Limb (tissue), 2 donors: ENCODE results near the gene BPIFB1.
A peak's percentile ranks its signal among the peaks of the same experiment; 100 is the strongest.

ENCODE experiments used
- DNase-seq, 2 donors: peaks; one replicate each; pipeline ENCODE4 v3.0.0-alpha.2; 2016; ENCODE audit errors: extremely low spot score in 2 of 2

The BPIFB1 gene

DNA sequence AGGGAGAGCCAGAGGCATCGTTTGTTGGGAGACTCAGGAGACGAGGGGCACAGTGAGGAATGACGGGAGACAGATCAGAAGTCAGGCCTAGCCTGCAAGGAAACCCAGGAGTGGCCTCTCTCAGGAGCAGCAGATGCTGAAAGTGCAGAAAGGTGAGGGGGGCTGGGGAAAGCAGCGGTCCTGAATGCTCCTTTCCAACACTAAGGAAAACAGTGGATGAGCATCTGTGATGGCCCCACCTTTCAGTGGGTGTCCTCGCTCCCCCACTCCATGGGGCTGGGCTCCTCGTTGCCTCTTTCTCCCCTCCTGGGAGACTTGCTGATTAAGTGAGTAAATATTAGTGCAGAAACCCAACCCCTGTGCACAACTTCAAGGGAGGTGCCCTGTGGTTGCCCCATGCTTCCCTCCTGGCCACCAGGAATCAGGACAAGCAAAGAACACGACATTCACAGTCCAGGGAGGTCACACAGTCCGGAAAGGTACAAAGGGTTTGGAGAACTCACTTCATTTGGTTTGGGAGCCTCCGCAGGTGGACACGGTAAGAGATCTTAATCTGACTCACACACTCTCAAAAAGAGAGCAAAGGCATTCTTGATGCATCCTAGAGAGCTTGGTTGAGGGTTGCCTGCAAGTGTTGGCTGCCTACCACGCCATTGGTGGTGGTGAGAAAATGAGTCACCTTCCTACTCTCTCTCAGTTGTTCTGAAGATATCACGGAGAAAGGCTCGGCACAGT, 9.7 kb upstream of the BPIFB1 start:
- DNase-seq: no peak

DNA sequence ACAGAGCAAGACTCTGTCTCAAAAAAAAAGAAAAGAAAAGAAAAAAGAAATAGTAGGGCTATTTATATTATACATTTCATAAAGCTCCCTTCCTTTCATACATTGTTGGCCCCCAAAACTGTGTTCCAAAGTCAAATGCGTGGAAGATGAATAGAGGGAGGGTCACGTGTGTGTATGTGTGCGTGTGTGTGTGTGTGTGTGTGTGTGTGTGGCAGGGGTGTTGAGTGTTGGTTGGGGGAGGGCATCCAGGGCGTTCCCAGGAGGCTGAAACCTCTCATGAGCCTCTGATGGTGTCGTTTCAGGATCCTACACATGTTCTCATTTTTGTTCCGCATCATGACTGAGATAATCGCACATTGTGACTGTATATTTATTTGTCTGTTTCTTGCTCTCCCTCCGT, 7.8 kb upstream of the BPIFB1 start:
- DNase-seq: no peak

DNA sequence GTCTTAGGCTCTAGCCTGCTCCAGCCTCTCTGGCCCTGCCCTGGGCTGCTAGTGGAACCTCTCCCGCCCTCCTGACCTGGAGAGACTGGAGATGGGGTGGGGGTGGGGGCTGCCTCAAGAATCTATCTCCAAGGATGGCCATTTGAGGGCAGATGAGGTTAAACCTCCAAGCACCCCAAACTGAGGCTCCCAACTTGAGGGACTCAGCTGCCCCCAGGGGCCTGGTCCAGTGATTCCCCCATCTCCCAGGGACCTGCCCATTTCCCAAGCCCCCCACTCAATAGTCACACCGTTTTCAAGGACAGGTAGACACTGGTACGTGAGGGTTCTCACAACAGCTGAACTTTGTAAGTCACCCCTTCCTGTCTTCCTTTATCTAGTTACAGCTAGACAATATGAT, 7.1 kb upstream of the BPIFB1 start:
- DNase-seq: no peak

DNA sequence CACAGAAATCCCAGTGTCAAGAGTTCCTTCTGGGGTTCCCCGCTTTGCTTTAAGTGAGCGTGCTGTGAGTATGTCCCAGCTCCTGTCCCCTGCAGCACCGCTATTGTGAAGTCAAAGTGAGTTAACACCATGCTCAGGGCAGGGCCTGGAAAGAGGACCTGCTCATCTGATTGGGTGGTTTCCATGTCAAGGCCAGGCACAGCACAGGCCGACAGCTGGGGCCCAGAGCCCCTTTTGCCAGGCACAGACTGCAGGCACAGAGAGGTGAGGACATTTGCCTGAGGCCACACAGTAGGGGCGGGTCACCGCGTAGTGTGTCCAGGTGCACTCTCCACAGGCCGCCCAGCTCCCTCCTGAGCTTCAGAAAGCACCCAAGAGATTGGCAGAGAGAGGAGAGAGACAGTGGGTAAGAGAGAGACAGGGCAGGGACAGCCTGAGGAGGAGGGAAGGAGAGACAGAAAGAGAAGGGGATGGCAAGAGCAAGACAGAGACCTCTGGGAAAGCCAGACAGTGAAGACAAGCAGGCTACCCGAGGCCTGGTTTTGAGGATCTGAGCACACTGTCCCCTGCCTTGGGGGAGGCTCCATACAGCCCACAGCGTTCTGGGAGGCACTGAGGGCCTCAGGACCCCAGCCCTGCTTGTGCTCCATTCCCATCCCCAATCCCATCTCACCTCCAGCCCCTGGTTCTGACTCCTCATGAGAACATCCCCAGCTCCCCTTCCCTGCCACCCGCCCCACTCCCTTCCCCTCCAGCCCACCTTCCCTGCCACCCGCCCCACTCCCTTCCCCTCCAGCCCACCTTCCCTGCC, 6.5 kb upstream of the BPIFB1 start:
- DNase-seq: no peak

DNA sequence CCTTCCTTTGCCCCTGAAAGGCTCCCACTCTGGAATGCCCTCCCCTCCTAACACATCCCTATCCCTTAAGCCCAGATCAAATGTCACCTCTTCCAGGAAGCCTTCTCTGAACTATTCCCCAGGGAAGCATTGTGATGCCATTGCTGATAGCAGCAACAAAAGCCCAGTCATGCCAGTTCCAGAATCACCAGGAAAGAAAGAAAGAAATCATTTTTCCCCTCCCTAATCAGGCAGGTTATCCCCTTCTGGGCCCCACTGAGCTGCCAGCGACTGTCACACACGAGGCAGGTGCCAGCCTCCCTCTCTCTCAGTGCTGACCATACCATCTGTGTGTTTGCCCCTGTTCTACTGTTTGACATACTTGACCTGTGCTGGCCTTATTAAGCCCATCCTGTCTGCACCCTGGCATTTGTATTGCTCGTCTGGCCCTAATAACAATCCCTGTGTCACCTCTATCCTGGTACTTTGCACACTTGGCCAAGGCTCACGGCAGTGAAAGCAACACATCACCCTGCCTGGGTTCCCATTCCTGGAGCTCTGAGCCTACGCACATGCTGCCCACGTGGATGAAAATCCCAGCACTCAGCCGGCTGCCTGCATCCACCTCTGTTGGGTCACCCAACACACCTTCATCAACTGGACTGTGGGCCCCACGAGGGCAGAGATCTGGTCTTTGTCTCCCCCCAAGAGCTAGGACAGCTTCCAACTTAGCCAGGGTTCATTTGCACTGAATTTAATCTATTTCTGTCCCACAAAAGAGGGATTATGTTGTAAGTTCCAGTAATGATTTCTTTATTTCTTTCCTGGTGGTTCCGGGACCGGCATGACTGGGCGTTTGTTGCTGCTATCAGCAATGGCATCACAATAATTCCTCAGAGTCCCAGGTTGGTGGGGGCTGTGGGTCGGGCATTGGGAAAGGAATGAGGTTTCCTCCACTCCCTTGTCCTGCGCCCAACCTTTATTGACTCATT, 5.3 kb upstream of the BPIFB1 start:
- no peak for DNase-seq

DNA sequence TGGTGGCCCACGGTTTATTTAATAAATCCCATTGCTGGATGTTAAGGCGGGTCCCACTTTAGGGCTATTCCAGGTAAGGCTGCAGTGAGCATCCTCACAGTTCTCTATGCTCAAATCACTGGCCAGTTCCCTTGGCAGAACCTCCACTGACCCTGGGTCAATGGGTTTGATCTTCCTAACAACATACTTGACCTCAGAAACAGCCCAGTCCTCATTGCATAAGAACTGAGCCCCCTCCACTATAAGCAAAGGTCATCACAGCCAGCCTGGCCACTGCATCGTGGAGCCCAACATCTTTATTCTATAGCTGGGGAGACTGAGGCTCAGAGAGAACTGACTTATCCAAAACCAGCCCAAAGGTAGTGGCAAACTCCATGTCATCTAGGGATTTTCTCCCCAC, 4.3 kb upstream of the BPIFB1 start:
- no peak for DNase-seq

DNA sequence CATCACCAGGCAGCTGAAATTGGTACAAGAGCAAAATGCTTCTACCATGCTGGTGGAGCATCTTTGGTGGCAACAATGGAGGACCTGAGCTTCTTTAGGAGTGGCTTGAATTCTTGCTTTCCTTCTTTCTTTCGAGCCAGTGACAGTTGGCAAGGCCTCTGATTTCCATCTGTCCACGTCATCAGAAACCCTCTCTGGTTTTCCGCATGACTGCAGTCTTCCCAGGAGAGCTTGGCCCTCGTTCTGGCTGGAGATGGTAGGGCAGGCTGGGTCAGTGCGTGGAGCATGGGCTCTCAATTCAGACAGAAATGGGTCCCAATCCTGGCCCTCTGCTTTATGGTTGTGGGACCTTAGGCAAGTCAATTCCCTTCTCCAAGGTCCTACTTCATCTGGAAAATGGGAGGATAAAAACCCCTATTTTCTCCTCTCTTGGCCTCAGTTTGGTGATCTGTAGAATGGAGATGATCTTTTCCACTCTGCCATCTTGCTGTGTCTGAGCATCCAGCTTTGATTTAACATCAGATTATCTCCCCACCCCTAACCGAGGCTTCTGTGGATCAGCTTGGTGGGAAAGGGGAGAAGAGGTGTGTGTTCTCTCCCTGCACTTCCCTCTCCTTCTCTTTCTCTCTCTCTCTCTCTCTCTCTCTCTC, 3.6 kb upstream of the BPIFB1 start:
- no peak for DNase-seq

DNA sequence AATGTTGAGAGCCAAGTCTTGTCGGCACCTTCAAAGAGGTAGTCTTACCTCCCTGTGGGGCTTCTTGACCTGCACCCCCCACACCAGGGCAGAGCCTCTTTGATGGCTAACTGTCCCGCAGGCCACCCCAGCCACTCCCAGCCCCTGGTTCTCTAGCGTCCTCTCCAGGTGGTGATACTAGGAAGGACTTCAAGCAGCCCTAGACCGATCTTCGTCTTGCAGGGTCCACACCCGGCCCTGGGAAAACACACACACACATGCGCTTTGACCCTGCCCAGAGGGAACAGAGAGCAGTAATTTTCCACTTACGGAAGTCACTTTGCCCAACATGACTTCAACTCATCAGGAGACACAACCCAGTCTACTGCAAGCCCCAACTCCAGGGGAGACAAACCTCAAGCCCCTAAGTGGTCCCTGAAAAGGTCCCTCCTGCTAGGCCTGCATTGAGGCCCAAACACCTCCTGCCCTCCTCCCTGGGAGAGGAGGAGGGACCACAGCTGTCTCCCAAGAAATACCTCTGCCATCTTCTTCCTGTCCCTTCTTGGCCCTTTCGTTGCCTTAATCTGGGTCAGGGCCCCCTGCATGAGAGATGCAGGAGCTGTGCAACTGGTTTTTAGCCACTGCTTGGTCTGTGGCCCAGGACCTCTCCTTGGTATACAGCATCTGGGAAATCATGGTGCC, 2.9 kb upstream of the BPIFB1 start:
- DNase-seq: no peak

DNA sequence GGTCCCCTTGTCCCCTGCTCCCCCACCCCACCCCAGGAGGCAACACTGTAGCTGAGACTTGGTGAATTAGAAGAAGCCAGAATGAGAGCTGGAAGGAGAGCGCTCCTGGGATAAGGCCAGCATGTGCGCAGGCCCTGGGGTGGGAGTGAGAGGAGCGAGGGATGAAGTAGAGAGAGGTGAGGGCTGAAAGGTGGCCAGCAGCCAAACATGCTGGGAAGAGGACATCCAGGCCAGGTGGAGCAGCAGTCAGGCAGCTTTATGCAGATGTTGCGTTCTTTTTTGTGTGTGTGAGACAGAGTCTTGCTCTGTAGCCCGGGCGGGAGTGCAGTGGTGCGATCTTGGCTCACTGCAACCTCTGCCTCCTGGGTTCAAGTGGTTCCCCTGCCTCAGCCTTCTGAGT, 2.2 kb upstream of the BPIFB1 start:
- no peak for DNase-seq

DNA sequence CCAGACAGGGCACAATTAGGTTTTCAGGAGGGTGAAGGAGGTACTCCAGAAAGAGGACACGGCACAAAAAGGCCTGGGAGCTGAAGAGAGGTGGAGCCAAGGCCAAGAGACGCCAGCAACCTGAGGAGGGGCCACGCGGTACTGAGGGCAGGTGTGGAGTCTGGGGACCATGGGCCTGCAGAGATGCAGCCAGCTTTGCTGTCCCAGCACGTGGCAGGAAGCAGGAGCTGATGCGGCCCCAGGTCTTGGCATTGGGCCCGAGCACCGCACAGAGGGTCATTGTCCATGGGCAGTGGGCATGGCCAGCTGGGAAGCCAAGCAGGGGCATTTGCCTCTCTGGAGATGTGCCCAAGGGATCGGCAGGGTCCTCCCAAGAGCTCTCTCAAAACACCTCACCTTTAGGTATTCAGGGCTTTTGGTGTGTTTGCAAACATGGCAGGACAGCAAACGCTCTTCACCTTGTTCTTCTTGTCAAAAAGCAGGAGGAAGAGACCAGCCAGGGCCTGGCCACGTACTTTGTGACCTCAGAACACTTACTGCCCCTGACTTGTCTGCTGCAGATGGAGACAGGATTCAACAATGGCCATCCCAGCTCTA, 1.4 kb upstream of the BPIFB1 start:
- DNase-seq: peak in 1 of 2 donors; percentile 51

DNA sequence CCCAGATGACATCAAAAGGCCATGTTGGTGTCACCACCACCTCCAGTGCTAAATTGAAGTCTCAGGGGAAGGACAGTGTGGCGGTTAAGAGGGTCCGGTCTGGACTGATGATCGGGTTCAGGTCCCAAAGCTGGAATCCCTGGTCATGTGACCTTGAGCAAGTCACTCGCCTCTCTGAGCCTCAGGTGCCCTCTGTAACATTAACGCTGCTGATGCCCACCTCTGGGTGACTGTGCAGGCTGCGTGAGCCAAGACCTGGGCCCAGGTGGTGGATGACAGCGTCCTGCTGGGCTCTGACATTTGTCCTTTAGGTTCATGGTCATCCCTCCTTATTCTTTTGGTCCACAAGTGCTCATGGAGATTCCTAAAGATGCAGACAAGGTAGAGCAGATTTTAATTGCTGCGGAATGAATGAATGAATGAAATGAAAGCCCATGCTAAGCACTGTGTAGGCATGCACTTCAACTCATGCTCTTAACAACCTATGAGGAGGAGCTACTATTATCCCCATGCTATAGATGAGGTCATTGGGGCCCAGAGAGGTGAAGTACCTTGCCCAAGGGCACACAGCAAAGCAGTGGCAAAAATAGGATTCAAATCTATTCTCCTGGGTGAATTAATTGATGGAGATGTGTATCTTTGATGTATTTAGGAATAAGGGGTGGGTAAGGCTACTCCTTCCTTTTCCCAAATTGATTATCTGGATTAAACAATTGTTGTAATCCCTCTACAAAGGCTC, 649 bp upstream of the BPIFB1 start:
- DNase-seq: no peak

DNA sequence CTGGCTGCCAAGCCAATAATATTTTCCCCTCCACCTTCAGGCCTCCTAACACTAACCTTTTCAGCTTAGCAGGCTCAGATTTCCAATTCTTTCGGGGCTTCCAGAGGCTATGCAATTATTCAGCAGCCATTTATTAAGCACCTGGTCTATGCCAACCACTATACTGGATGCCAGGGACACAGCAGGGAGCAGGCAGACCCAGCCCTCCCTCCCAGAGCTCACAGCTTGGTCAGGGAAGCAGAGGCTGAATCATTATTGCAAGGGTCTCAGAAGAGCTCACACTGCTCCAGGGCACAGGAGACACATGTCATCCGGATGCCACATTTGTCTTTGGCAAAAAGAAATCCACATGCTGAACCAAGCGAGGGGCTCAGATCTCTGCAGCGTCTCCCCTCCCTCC, 1.3 kb downstream of the BPIFB1 start:
- DNase-seq: no peak

DNA sequence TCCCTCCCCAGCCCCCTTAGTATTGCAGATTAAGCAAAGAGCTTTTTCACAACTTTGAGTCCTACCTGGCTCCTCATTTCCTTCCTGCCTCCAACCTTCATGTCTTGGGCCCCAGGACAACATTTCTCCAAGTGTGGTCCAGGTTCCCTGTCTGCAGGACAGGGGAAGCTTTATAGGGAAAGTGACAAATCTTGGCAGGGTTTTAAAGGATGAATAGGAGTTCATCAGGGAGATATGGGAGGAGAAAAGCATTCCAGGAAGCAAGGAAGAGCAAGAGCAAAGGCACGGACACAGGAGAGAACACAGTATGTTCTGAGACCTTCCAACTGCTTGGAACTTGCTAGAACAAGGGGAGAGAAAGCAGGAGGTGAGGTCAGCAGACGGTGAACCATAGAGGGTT, 1.9 kb downstream of the BPIFB1 start:
- DNase-seq: no peak

DNA sequence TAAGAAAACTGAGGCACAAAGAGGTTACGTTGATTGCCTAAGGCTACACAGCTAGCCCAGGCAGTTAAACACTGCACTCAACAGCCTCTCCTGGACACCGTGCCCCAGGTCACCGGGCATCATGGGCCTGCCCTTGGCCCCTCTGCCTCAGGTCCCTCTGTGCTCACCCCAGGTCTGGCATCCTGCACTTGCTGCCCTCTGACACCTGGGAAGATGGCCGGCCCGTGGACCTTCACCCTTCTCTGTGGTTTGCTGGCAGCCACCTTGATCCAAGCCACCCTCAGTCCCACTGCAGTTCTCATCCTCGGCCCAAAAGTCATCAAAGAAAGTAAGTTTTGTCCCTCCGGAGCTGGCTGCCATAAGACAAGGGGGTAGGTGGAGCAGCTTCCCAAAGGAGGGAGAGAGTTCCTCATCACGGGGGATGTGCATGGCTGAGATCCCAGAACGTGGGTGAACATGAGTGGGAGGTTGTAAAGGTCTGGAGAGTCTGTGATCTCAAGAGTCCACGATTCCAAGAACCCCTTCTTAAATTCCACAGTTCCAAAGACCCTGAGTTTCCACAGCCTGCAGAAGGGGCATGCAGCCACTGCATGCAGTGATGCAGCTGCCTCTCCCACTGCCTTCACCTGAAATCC, 3.0 kb downstream of the BPIFB1 start:
- no peak for DNase-seq

DNA sequence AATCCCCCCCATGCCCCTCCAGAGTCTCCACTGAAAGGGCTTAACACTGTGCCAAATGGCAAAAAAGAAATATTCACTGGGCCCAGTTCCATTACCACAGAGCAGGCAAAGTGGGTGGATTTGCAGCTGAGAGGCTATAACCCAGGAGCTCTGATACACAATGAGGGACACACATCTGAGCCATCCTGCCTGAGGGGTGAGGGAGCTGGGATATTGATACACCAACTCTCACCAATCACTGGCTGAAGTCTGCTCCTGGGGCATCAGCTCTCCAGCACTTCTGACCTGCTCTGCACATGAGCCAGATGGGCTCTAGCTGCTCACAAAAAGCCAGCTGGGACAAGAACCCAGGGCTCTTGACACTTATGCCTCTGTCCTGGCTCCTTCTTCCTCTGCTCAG, 4.9 kb downstream of the BPIFB1 start:
- no peak for DNase-seq

DNA sequence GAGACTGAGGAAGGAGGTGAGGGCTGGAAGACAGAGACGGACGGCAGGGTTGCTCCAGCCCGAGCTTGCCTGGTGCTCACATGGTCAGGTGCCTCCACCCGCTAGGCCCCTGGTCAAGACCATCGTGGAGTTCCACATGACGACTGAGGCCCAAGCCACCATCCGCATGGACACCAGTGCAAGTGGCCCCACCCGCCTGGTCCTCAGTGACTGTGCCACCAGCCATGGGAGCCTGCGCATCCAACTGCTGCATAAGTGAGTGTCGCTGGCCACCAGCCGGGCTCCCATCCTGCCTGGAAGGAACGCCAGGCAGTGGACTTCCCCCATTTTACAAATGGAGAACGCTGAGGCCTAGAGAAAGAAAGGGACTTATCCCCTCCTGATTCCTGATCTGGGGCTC, 7.8 kb downstream of the BPIFB1 start:
- no peak for DNase-seq

DNA sequence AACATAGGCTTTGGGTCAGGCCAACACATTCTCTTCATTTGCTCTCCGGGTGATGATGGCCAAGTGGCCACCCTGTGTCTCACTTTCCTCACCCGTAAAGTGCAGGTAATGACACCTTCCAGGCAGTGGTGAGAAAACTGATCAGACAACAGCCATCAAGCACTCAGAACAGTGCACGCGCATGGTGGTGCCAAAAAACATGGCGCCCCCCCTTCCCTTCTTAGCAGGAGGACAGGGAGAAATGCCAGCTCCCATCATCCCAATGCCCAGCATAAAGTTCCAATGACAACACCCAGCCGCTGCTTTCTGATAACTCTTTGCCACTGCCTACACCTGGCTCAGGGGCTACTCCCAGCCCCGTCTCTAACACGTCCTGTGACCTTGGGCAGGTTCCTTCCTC, 8.4 kb downstream of the BPIFB1 start:
- no peak for DNase-seq

DNA sequence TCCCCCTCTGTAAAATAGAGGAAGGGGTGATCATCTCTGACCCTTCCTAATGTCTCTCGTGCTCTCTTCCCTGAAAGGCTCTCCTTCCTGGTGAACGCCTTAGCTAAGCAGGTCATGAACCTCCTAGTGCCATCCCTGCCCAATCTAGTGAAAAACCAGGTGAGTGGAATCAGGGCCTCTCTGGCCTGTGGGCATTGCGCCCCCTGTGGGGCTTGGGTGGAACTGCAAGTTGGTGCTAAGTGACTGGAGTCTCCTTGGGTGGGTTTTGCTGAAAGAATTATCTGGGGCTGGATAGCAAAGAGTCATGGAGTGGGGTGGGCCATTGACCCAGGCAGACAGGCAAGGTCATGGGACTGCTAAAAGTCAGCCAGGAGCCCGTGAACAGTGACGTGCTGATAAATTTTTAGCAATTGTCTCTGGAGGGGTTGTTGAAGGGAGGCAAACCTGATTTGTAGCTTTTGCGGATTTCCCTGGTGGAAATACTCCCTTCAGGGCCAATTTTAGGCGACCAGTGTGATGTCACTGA, 8.9 kb downstream of the BPIFB1 start:
- peak in 1 of 2 donors; percentile 67 for DNase-seq

DNA sequence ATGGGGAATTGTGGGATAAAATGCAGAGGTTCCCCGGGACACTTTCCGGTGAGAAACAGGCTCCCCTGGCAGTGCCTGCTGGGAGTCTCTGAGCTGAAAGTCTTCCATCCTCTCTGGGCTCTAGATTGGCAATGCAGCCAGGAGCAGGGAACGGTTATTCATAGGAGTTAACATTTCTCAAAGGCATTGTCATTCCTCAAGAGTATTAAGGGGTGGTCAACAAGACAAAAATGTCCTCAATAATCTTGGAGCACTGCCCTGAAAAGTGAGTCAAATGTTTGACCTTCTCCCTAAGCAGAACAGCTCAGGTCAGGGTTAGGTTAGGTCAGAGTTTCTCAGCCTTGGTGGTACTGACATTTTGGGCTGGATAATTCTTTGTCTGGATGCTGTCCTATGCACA, 13.2 kb downstream of the BPIFB1 start:
- no peak for DNase-seq
